Right cardiac atrium (tissue), 5 donors: ENCODE results near the gene SLC8A3. TPM values are rescaled to one million over a fixed set of nuclear protein-coding genes. Genes with fewer than 3 reads are reported as not detected.

Experiments used
- ATAC-seq, 2 donors: fragments of 200-7000 bp; cut with Tn5 transposase; one replicate each; pipeline versions ENCODE4 v1.8.0 to v1.9.1; 2020; ENCODE audit warnings: moderate library complexity in 2 of 2, mild to moderate bottlenecking in 1 of 2
- DNase-seq, 3 donors: peaks; one replicate each; pipeline ENCODE4 v3.0.0-alpha.2; 2020
- H3K27ac ChIP-seq: one replicate; pipeline ENCODE4 v1.5.1; 2013; ENCODE audit warnings: mild to moderate bottlenecking, low read length, control low read depth, moderate library complexity
- H3K27me3 ChIP-seq: one replicate; pipeline ENCODE4 v1.6.1; 2013; ENCODE audit not compliant: control insufficient read depth, insufficient read depth
- H3K4me1 ChIP-seq: one replicate; pipeline ENCODE4 v1.6.1; 2013; ENCODE audit warnings: low read length; ENCODE audit not compliant: control insufficient read depth, insufficient read depth
- H3K4me3 ChIP-seq: one replicate; pipeline ENCODE4 v1.5.1; 2013; ENCODE audit warnings: low read length, control low read depth
- H3K9me3 ChIP-seq: one replicate; pipeline ENCODE4 v1.6.1; 2013; ENCODE audit warnings: low read length; ENCODE audit not compliant: control insufficient read depth
- WGBS: extraction: QIAGEN DNeasy Blood & Tissue Kit; methylation state at CpG from one replicate; pipeline ENCODE4 v1.1.7; 2013; 5-methylcytosine and 5-hydroxymethylcytosine counted together
- intact Hi-C, 4 donors: fragments of 100-400 bp; cut with DNase I; formaldehyde crosslinking; loops; one replicate each; pipeline versions ENCODE4 v1.11.0 to v1.14.0; 2022 to 2023
- polyA plus RNA-seq: library from polyadenylated mRNA; stranded (reverse); fragments of 200-250 nt; gene quantifications from one replicate; pipeline ENCODE4 v1.2.3, GENCODE V29; 2013
- total RNA-seq, 4 donors: library from RNA; stranded (reverse); fragmentation: NEBNext Ultra II Directional; extraction: Animal tissue kit (Norgen Biotek cat#: 25700); gene quantifications; one replicate each; pipeline ENCODE4 v1.2.1, GENCODE V29; 2021
- donor health status: healthy with polysubstance abuse.
- donor health status: DM: no; HTN: yes; CAD: no.
- donor health status: DM: no; HTN: no; CAD: no.
- donor health status: DM: no; HTN: yes; CAD: no; lungs with severe emphysema.
- donor health status: DM: yes; HTN: yes; CAD: no.

Gene SLC8A3
- total and polyA plus RNA-seq, 5 donors: 0.06 to 0.28 (median 0.08) TPM; not detected in 1

- intact Hi-C loops: no loop called here
- 67% methylated on average over 5 of the region's 5 CpGs for WGBS
- Histone ChIP-seq H3K4me1 (no peaks in the 10 kb centered on the region), H3K9me3 (no peaks in the 10 kb centered on the region), H3K27me3 (no peaks in the 10 kb centered on the region), H3K4me3 (no peak overlapping the region), H3K27ac (no peak overlapping the region)
- DNase-seq: no peak
- ATAC-seq: no peak
Observed at GRCh38 chr14:70116278-70116677, 72.5 kb downstream of the SLC8A3 start.

- no peaks in the 10 kb centered on the region for H3K27me3 ChIP-seq
Observed at GRCh38 chr14:70114621-70115156, 74.1 kb downstream of the SLC8A3 start.

GRCh38 chr14:70113211-70113610 is 75.5 kb downstream of the SLC8A3 start:
- no peaks in the 10 kb centered on the region for H3K4me1 ChIP-seq
- DNase-seq (no peak), ATAC-seq (no peak)
- WGBS: 88% methylated on average over 2 of the region's 2 CpGs
- no peaks in the 10 kb centered on the region for H3K9me3 ChIP-seq
- H3K27me3 ChIP-seq: no peaks in the 10 kb centered on the region
- intact Hi-C loops: no loop called here
- no peak overlapping the region for H3K4me3 ChIP-seq
- H3K27ac ChIP-seq: no peak overlapping the region

More at GRCh38 chr14:70114621-70115156, 74.1 kb downstream of the SLC8A3 start:
- intact Hi-C loops: no loop called here
- Histone ChIP-seq H3K9me3 (no peaks in the 10 kb centered on the region), H3K4me3 (no peak overlapping the region), H3K4me1 (no peaks in the 10 kb centered on the region), H3K27ac (no peak overlapping the region)
- 71% methylated on average over 12 of the region's 12 CpGs for WGBS
- DNase-seq (no peak), ATAC-seq (no peak)

DNA sequence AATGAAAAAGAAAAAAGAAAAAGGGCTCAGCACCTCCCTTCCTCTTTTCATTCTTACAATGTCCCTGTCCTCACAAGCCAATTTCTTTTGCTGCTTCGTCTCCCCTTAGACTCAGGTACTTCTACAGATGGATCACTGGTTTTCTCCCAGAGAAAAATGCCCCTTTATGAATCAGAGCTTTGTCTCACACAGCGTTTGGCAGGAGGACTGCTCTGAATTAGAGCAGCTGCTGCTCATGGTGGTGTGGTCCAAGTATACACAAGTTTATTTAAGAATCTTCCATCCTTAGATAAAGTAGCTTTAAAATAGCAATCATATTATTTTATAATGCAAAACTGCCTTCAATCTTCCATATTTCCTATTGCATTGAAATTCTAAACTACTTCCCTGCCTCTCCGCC is 80.3 kb downstream of the SLC8A3 start:
- DNase-seq (no peak), ATAC-seq (no peak)
- Histone ChIP-seq H3K27ac (no peak overlapping the region), H3K4me1 (no peaks in the 10 kb centered on the region), H3K27me3 (no peaks in the 10 kb centered on the region), H3K9me3 (no peaks in the 10 kb centered on the region), H3K4me3 (no peak overlapping the region)
- 57% methylated on average over 3 of the region's 3 CpGs for WGBS
- intact Hi-C loops: no loop called here

- Histone ChIP-seq H3K27ac (no peak overlapping the region), H3K4me1 (no peaks in the 10 kb centered on the region), H3K9me3 (no peaks in the 10 kb centered on the region), H3K27me3 (no peaks in the 10 kb centered on the region), H3K4me3 (no peak overlapping the region)
- intact Hi-C loops: no loop called here
- DNase-seq (no peak), ATAC-seq (no peak)
- WGBS: 87% methylated on average over 2 of the region's 2 CpGs
Observed at GRCh38 chr14:70107309-70107708, 81.4 kb downstream of the SLC8A3 start.

DNA sequence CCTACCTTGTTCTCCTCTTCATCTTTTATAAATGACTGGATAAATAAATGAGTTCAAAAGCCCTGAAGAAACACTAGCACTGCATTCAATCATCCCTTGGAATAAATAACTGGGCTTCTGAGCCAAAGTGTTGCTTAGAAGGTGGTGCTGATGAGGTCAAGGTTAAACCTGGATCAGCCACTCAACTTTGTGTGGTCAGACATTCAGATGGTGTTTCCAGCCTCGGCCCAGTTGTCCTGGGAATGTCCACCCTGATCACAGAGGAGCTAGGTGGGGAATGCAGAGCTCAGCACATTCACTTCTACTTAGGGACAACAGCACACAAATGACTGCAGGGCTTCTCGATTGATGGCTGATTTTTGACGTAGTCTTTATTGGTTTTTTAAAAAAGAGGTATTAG is 88.7 kb downstream of the SLC8A3 start:
- Histone ChIP-seq H3K4me3 (no peak overlapping the region), H3K27me3 (no peaks in the 10 kb centered on the region), H3K9me3 (no peaks in the 10 kb centered on the region), H3K4me1 (peaks cover 2% of the 10 kb centered on the region), H3K27ac (no peak overlapping the region)
- DNase-seq: no peak
- intact Hi-C loops: no loop called here
- ATAC-seq: no peak
- 83% methylated on average over 3 of the region's 3 CpGs for WGBS

DNA sequence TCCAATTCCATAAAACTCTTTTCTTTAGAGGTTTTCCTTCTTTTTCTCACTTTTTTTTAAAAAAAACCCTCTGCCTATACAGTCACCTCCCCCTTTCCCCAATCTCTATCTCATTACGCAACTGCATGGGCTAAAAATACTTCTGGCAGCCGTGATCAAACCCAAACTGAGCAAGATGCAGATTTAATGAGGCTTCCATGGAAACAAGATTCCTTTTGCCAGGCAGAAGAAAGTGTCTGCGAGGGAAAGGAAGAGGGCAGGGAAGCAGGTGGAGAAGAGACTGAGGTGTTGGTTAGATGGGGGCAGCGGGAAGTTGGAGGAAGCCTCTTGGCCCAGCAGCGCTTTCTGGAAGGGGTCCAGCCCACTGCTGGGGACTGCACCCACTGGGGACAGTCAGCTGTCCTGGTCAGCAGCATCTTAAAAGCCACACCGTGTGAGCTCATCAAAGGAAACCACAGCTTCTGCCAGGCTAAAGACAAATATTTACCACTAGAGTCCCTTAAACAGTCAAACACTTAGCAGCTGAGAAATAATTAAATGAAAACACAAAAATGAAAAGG is 90.4 kb downstream of the SLC8A3 start:
- no peak overlapping the region for H3K4me3 ChIP-seq
- no peak for ATAC-seq
- H3K4me1 ChIP-seq: peaks cover 2% of the 10 kb centered on the region
- DNase-seq: no peak
- no peaks in the 10 kb centered on the region for H3K9me3 ChIP-seq
- H3K27ac ChIP-seq: no peak overlapping the region
- intact Hi-C loops: no loop called here
- no peaks in the 10 kb centered on the region for H3K27me3 ChIP-seq
- WGBS: 13% methylated on average over 6 of the region's 6 CpGs

DNA sequence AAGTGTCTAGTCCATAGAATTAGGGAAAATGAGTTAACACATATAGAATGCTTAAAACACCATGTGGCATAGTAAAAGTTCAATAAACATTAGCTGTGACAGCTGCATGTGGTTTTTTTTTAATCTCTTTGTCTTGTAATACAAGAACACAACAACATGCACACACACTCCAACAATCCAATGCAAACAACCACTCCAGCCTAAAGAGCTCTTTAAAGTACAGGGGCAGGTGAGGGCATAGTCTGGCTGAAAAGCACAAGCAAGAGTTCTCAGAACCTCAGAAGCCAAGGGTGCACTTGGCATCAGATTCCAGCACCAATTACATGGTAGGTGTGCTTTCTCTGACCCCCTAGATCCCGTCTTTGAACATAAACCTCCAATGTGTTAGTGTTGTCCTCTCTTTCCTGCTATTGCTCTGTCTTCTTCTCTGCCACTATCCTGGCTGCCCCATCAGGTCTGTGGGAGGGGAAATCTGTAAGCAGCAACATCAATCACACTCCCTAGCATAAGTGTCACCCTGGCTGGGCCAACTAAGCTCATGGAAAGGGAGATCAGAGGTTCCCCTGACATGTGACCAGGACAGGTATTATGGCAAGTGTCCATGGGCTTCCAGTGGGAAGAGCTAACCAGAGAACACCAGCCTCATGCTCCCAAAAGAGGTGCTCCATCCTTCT is 91.0 kb downstream of the SLC8A3 start:
- intact Hi-C loops: no loop called here
- Histone ChIP-seq H3K4me1 (peaks cover 2% of the 10 kb centered on the region), H3K27me3 (no peaks in the 10 kb centered on the region), H3K27ac (no peak overlapping the region), H3K9me3 (no peaks in the 10 kb centered on the region), H3K4me3 (no peak overlapping the region)
- DNase-seq (no peak), ATAC-seq (no peak)
- 35% methylated on average over 1 of the region's 1 CpG for WGBS

GRCh38 chr14:70096866-70097265 is 91.9 kb downstream of the SLC8A3 start:
- Histone ChIP-seq H3K4me1 (peaks cover 2% of the 10 kb centered on the region), H3K27ac (no peak overlapping the region), H3K27me3 (no peaks in the 10 kb centered on the region), H3K4me3 (no peak overlapping the region), H3K9me3 (no peaks in the 10 kb centered on the region)
- no peak for DNase-seq
- no peak for ATAC-seq
- 27% methylated on average over 4 of the region's 4 CpGs for WGBS
- intact Hi-C loops: no loop called here

GRCh38 chr14:70094631-70095030 is 94.1 kb downstream of the SLC8A3 start:
- Histone ChIP-seq H3K27me3 (no peaks in the 10 kb centered on the region), H3K9me3 (no peaks in the 10 kb centered on the region), H3K4me3 (no peak overlapping the region), H3K4me1 (peaks cover 2% of the 10 kb centered on the region), H3K27ac (no peak overlapping the region)
- intact Hi-C loops: no loop called here
- DNase-seq (no peak), ATAC-seq (no peak)
- WGBS: 62% methylated on average over 1 of the region's 1 CpG

DNA sequence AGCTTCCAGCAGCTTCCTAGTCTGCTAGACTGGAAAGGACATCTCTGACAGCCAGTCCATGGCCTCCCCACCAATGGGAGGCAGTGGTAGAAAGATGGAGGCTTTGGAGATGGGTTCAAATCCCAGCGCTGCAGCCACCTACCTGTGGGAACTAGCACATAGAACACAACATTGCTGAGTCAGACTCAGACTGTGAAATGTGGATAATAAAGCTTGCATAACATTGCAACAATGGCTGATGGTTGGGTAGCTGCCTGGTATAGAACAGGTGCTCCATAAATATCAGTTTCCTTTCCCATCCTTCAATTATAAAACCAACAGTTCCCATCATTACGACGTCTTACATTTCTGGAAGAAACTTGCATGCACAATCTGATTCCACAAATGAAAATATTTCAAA is 94.6 kb downstream of the SLC8A3 start:
- Histone ChIP-seq H3K27ac (no peak overlapping the region), H3K4me3 (no peak overlapping the region), H3K27me3 (no peaks in the 10 kb centered on the region), H3K9me3 (no peaks in the 10 kb centered on the region), H3K4me1 (peaks cover 2% of the 10 kb centered on the region)
- ATAC-seq (no peak), DNase-seq (no peak)
- 85% methylated on average over 3 of the region's 3 CpGs for WGBS
- intact Hi-C loops: no loop called here
